ENCODE results near the gene L3HYPDH.

The L3HYPDH gene

DNA sequence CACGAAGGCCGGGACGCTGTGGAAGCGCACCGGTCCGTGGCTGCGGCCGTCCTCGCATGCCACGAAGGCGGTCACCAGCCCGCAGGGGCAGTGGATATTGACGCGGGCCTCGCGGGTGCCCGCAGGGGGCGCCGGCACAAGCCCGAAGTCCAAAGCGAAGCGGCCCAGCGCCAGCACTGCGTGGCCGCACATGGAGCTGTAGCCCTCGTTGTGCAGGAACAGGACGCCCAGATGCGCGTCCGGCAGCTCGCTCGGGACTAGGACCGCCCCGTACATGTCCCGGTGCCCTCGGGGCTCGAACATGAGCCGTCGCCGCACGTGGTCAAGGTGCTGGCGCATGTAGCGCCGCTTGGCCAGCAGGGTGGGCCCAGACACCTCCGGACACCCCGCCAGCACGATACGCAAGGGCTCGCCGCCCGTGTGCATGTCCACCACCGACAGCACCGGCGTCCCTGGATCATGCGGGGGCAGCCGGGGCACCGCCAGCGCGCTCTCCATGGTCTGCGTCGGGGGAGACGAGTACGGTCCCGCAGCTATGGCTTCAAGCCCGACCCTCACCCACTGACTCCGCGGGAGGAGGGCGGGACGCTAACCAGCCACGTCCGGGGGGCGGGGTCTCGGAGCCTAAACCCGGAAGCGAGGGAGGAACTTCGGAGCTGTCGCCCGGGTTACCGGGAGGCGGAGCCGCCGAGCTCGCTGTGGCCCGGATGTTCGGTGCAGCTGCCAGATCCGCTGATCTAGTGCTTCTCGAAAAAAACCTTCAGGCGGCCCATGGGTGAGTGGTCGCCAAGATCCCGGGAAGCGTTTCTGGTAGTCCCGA, at the start of gene L3HYPDH, which contains the start of gene JKAMP:
Gene L3HYPDH, minus strand, starts transcription at position 590 of the 820 bp plus-strand sequence. Its CDS starts 92 bp downstream, at position 498.
Gene JKAMP, plus strand, starts transcription at position 699 of the 820 bp plus-strand sequence. Its CDS starts 73 bp downstream, at position 772.
- DNase-seq = peak; percentile 92

DNA sequence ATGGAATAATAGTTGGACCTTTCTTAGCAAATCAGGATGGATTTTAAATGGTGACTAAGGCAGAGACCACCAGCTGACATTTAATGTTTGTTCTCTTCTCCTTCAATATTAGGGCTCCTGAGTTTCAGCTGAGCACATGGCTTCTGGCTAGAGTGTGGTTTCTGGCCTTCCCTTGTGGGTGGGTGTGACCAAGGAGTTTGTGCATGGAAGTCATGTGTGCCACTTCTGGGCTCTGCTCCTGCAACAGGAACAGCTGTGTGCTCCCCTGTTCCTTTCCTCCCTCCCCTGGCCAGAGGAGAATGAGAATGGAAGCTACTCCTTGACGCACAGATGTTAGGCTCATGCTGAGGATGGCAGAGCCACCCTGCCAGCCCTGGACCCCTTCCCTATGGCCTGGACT, 48.2 kb upstream of the L3HYPDH start:
- no peak for DNase-seq

DNA sequence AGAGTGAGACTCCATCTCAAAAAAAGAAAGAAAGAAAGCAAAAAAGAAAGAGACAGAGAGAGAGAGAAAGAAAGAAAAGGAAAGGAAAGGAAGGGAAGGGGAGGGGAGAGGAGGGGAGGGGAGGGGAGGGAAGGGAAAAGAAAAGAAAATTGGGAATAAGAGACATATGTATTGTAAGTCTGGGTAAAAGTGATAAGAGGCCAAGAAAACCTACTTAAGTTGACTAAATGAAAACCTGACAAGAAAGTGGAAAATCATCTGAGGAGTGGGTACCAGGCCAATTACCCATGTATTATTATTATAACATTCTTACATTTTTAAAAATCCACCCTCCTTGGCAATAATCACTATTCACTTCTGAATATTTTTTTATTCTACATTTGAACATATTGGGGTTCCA, 46.1 kb upstream of the L3HYPDH start:
- no peak for DNase-seq

DNA sequence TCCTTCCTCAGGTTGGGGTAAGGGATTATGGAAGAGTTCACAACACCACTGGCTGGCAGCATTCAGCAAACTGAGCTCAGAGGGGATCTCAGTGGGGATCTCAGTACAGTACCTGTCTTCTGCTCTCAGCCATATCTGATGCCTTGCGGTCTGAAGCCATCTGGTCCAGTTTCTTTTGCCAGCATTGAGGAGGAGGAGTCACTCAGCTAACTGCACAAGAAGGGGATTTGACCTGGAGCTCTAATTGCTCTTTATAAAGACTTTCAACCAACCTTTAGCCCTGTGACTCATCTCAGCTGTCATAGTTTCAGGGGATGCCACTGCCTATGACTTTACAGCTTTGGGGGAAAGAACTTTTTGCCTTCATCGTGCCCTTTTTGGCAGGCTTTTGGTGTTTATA, 45.0 kb upstream of the L3HYPDH start:
- peak; percentile 34 for DNase-seq

DNA sequence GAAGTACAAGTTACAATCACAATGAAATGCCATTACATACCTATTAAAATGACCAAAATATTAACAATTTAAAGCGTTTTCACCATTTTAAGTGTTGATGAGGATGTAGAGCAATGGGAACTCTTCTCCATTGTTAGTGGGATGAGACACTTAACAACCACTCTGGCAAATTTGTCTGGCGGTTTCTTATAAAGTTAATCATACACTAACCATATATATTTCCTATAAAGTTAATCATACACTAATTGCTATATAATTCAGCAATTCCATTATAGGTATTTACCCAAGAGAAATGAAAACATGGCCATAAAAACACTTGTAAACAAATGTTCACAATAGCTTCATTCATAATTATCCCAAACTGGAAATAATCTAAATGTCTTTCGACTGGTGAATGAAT, 36.0 kb upstream of the L3HYPDH start:
- no peak for DNase-seq

DNA sequence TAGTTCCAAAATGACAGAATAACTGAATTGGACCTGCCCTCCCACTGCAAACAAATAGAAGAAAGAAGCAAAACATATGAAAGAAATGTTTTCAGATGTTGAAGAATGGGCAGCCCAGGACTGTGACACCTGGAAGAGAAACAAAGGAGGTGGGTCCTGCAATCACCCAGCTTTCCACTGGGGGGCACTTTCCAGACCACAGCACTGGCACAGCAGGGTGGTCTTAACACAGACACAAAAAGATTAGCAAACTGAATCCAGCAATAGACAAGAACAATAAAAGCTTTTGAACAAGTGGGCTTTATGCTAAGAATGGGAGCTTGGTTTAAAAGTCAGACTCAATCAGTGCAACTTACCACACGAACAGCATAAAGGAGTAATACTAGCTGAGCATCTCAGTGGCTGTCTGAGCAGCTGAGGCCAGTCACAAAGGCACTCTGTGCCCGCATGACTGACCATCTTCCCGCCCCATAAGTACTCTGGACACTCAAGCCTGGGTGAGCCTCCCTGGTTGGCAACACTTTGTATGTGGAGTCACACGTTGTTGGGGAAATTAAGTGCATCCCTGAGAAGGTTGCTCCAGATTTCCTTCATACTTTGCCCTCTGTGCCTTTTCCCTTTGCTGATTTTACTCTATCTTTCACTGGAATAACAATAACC, 27.8 kb upstream of the L3HYPDH start:
- no peak for DNase-seq

DNA sequence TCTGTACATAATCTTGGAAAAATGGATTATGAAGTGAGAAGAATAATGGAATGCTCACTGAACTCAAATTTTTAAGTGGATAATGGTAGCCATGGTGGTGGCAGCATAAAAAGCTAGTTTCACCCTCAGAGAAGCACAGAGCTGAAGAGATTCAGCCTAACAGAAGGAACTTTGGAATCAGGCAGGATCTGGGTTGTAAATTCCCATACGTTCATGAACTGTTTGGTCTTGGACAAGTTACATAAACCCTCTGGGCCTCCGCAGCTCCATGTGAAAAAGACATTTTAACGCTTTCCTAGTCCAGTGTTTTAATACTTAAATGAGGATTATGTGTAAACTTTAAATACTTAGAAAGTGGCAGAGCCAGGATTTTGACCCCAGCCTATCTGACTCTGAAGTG, 26.8 kb upstream of the L3HYPDH start:
- no peak for DNase-seq

DNA sequence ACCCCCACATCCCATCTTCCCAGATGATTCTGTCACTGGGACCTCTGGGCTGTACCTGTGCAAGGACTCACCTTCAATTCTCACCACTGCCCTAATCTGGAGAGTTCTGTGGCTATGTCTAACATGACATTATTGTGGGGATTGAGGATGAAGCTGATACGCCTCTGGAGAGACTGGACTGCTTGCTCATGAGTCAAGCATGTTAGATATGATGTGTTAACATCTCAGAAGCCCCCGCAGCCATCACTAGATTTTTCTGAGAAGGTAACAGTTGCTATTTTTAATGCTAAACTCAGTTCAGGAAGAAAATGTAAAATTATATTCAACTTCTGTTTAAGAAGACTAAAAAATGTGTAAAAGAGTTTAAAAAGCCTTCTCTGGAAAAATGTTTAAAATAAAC, 25.8 kb upstream of the L3HYPDH start:
- no peak for DNase-seq

DNA sequence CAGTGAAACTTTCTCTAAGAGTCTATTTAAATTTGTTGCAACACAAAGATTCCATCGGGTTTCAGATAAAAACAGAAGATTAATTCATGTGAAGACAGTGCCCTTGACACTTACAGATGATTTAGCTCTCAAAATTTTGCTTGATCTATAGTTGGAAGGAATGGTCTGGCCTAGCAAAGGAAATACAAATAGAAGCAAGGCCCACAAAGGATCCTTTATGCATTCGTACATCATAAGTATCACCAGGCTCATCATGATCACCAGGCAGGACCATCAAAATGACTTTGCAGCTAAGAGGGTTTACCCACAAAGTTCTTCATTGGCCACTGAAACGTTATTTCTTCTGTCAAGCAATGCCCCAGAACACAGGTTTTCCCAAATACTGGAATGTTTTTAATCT, 24.9 kb upstream of the L3HYPDH start:
- DNase-seq = no peak

DNA sequence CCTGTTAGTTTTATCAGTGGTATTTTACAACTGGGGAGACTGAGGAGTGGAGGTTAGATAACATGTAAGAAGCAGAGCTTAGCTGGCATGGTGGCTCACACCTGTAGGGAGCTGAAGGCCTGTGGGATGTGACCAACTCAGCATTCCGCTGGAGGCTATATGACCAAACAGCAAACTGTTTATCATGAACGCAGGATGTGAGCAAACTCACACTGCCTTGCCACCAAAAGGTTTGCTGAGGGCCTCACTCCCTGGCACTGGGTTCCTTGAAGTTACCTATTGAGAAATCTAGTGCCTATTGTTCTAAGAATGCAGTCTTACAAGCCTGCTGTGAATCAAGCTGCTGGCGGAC, 23.5 kb upstream of the L3HYPDH start:
- no peak for DNase-seq

DNA sequence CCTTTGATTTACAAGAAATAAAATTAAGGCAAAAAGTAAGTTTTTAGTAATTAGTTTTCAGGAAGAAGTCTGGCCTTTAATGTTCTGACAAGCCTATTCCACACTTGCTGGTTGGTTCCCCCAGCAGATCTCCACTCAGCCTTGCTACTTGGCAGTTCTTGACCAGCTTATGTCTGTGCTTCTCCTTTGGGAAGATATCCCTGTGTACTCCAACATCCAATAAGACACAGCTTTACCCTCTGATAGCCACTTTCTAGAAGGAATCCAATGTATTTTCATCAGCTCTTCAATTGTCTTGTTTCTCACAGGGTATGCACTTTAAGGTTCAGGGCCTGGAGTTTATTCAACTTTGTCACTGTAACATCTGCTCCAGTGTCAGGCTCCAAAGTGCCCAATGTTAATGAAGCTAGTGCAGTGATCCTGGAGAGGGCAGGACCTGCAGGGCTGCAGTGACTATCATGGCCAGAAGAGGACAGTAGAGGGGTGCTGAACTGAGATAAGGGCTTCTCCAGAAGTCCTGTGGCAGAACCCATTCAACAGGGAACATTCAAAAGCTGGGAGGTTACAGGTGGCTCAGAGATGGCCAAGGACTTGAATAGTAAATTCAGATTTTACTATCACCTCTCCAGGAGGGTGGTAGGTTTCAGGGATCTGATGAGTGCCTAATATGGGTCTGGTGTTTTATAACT, 23.0 kb upstream of the L3HYPDH start:
- peak; percentile 26 for DNase-seq

DNA sequence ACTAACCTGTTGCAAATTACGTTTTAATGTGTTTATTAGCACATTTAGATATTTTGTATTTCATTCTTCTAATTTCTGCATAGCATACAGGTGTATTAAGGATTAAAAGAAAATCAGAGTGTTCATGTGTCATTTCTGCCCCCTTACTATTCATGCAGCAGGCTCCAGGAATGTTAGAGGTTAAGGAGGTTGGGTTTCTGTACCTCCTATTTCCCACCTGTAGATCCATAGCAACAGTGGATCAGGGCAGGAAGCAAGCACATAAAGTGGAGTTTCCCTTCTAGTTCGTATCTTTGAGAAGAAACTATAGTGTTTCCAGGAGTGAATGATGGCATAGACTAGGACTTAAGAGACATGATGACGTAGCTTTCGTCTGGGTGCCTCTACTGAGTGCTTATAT, 19.0 kb upstream of the L3HYPDH start:
- no peak for DNase-seq

DNA sequence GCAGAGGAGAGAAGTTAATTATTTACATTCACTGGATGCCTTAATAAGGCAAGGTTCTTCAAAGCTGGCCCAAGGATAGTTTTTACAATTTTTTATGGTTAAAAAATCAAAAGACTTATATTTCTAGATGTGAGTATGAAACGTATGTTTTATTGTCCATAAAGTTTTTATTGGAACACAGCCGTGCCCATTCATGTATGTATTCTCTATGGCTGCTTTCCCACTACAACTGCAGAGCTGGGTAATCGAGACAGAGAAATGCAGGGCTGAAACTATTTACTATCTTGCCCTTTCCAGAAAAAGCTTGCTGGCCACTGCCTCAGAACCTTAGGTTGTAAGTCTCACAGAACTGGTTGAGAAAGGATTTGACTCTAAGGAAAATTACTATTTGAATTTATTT, 16.5 kb upstream of the L3HYPDH start:
- no peak for DNase-seq

DNA sequence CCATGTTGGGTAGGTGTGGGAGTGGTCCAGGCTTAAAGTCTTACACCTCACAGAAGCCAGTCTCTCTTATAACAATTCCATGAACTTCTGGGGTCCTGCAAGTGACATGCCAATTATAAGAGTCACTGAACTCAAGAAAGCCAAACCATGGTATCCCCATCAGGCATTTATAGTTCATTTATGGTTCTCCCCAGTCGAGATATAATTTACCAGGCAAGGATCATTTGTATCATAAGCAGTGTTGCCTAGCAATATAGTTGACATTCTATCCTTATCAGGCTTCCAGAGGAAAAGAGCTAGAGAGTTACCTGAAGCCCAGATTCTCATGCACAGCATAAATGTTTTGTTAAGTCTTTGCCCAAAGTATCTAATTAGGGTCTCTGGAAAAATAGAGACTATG, 8.2 kb upstream of the L3HYPDH start:
- DNase-seq = no peak

DNA sequence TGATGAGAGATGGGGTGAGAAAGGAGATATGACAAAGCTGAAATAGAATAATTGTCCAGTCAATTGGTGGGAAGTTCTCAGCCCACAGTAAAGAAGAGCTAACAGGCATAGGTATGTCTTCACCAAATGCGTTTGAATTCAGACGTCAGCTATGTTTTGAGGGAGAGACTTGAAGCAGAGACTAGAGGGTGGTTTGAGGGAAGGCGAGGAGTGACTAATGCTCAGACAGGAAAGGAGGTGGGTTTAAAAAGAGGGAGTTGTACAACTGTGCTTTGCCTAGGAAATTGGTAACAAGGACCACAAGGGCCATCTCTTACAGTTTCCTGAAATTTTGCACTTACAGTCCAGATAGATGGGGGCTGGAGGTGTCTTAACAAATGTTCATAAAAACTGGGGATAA, 6.5 kb upstream of the L3HYPDH start:
- no peak for DNase-seq

DNA sequence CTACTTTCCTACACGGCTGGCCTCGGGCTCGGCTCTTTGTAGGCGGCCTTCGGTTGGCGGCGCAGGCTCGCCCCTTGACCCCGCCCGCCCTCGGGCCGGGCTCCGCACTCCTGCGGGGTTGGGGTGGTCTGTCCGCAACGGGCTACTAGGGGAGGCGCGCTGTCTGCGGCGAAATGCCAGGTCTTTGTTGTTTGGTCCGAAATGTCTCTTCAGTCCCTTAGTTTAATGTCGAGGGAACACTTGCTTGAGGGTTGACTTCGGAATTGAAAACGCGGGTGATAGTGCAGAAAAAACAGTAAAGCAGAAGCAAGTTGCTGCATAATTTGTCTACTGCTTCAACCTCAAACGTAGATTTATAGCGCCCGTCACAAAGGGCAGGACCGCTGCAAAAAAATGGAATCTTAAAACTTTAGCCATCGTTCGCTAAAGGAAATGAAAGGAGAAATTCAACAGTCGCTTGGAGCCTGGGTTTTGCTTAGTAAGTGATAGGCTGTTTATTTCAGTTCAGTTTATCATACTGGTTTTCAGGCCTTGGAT, 499 bp upstream of the L3HYPDH start:
- no peak for DNase-seq

DNA sequence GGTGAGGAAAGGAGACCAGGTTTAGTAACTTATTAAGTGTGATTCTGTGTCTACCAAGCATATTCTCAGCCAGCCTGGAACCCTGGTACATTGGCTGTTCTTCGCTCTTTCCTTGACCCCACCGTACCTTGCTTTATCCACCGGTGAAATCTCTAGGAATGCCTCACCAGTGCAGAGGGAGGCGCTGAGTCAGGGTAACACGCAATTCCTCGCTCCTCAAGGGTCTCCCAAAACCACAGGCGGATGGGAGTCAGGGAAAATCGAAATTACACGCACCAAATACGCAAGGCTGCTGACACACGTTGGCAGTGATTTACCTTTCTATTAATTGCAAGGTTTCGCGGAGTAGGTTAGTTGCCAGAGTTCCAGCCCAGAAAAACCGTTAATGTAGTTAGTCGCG, 845 bp downstream of the L3HYPDH start:
- DNase-seq = no peak

DNA sequence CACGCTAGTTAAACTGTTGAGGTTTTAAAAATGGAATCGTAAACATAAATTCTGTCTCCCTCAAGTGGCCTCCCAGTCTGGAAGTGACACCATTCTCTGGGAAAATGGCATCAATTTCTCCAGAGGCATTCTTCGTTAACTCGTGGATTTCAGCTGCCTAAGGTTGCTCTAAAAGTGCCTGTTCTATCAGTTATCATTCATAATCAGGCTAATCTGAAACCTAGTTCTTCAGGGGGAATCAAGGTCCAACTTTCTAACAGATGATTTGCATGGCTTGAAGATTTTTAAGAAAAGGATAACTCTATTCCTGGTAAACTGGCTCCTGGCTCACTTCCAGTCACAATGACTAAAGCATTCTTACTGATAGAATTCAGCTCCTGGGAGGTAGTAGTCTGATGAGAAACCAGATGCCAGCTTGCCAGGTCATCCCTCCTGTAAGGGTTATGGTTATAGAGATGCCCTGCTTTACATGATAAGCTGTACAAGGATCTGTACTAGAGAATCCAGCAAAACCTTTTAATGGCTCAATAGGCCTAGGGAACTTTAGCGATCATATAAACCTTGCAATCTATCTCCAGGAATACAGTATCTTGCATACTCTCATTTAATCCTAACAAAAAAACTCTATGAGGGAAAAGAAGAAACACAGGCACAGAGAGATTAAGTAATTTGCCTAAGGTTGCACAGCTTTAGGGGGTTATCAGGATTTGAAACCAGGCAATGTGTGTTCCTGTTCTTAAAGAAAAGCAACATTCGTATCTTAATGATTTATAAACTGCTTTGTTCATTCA, 1.5 kb downstream of the L3HYPDH start:
- peak; percentile 15 for DNase-seq

DNA sequence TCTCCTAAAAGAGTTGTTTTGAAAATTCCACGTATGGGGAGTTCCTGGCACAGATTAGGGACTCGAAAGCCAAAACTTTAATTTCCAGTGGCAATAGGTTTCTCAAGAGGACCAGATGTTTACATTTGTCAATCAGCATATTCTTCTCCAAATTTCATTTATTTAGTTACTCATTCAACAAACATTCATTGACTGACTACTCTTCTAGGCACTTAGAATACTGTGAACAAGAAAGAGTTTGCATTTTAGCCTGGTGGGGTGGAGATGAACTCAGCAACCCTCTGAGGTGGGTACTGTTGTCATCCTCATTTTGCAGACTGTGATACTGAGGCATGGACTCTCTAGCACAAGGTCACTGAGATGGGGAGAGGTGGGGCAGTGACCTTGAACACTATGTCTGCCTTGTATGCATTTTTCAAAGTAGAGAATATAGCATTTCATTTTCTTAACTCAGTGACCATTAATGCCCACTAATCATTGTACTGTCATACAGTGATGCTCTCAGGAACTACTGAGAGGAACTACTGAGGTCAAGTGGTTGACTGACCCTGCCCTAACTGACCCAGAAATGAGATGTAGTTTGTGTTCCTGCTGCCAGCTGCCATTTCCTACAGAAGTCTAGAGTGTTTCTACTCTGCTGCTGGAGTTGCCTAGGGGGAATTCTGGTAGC, 2.2 kb downstream of the L3HYPDH start:
- DNase-seq = peak; percentile 40

DNA sequence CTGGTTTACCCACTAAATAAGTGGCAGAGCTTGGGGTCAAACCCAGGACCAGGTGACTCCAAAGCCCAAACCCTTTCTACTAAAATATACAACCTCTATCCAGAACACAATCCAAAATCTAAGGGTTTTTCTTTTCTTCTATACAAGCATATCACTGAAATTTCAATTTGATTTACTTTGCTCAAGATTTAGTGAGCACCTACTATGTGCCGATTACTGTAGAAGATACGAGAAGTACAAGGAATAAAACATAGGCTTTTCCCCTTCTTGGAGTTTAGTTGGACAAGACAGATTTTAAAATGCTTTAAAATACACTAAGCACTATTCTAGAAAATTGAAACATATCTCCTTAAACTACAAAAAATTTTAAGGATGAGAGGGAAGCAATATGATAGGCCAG, 2.8 kb downstream of the L3HYPDH start:
- DNase-seq = no peak

DNA sequence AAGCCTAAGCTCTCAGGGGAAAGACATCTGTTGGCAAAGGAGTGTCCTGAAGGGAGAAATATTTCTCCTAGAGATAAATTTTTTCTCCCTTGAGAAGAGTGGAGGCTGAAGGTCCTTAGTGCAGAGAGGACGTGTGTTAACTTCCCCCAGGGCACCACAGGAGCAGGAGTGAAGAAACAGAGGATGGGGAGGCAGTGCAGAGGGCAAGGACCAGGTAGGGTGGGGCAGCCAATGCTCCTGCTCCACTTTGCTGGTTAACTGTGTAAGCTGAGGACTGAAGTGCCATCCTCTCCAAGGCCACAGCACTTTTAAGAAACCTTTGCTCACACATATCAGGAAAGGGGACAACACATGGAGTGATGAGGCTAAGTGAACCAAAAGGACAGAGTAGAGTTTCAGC, 4.0 kb downstream of the L3HYPDH start:
- DNase-seq = no peak

DNA sequence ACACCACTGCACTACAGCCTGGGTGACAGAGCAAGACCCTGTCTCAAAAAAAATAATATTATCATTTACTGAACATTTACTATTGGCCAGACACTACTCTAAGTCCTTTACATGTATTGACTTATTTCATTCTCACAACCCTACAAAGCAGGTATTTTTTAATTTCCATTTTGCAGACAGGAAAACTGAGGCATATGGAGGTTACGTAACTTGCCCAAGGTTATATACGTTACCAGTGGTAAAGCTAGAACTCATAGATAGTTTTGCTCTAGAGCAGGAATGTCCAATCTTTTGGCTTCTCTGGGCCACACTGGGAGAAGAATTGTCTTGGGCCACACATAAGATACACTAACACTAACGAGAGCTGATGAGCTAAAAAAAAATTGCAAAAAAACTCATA, 5.7 kb downstream of the L3HYPDH start:
- no peak for DNase-seq

Measured in NCI-H446 treated with DMSO at 0.1 percent for 48 hours (cell line).